ENCODE measurements around the gene CDC40.
"Not testable (repeated sequence)": the region's sequence is repeated elsewhere in the genome, so short reads cannot be mapped to it uniquely, and the experiment has no call there.

CDC40 gene

DNA sequence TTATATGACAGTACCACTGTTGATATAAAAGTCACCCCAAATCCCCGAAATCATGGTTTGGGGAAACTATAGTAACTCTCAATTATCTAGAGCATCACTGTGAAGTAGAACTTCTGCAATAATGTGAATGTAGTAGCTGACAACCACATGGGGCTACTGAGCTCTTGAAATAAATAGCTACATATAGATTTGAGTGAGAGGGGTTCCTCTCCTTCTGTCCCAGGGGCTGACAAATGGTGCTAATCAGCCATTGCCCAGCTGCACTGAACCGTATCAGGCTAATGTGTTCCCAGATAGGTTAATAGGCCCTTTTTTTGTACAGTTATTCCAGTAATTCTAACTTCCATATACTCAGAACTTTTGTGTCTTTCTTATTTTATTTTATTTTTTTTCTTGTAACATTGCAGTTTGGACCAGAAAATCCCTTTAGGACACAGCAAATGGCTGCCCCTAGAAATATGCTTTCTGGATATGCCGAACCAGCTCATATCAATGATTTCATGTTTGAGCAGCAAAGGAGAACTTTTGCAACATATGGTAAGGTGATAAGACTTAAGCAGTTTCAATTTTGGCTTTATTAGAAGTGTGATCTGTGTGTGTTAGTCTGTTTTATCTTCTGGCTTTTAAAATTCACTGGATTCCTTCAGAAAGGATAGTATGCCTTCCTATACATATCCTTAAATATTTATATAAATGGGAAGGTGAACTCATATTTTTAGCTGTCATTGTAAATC lies 21.1 kb downstream of the CDC40 start:
- no peak for DNase-seq (ENCODE audit: low read depth)

GRCh38 chr6:110207652-110208051 lies 27.4 kb downstream of the CDC40 start:
- DNase-seq (ENCODE audit: low read depth), result no peak

- no peak for DNase-seq (ENCODE audit: low read depth)
These were observed 31.5 kb downstream of the CDC40 start for GRCh38 chr6:110211753-110212152.

DNA sequence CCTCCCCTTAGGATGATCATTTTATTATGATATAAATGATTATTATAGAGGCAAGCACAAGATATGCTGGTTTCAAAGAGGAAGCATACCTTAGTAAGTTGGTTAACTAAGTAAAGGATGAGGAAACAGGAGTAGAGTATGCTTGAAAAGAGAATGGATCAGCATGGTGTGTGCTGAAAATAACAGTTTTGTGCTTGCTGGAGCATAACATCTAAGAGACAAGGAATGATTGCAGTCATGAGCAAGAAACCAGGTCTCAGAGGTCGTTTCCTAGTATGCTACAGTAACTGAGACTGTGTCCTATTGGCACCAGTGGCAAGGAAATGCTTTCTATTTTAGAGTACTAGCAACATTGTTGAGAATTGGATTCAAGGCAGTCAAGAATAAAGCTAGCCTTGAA lies 34.1 kb downstream of the CDC40 start:
- no peak for DNase-seq (ENCODE audit: low read depth)

- no peak for DNase-seq (ENCODE audit: low read depth)
These were observed 35.9 kb downstream of the CDC40 start for GRCh38 chr6:110216140-110216539.

DNA sequence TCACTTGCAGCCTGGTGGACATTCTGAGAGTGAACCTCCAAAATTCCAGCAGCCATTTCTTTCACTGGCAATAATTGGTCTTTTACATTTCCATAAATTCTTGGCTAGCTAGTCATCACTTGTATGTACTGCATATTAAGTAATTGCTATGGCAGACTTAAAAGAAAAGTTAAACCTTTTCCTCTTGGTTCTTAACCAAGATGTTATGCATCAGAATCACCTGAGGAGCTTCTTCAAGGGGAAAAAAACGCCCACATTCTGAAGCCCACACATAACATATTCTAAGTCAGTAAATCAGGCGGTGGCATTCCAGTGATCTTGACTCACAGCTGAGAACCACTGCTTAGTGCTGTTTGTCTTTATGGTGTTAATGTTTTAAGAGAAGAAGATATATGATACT lies 37.0 kb downstream of the CDC40 start:
- no peak for DNase-seq (ENCODE audit: low read depth)

DNA sequence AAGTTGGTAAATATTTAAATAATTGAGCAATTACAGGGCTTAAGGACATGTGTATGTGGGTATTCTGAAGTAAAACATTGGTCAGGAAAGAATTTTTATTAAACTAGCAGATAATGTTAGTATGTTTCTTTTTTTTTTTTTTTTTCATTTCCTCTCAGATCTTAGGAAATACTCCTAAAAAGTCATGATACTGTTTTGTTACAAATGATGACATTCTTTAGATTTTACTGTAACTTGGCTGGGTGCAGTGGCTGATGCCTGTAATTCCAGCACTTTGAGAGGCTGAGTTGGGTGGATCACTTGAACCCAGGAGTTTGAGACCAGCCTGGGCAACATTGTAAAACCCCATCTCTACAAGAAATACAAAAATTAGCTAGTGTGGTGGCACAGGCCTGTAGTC lies 41.5 kb downstream of the CDC40 start:
- no peak for DNase-seq (ENCODE audit: low read depth)

- DNase-seq (ENCODE audit: low read depth), result no peak
These were observed 46.0 kb downstream of the CDC40 start for GRCh38 chr6:110226261-110226660.

DNA sequence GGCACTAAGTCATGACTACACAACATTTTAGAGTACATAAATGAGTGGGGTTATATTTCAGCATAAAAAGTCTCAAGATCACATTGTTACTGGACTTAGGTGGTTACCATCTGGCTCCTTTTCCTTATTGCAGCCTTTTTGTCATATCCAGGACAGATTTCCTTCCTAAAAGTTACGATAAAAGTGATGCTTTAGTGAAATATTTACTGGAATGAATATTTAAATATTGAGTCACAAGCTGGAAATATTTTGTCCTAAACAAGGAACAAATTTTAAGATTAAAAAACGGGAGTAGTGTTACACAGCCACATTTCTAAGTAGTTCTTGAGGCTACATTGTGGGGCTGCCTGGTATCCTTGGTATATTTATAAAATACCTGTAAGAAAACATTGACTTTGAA lies 52.2 kb downstream of the CDC40 start:
- DNase-seq (ENCODE audit: low read depth), result no peak

- DNase-seq (ENCODE audit: low read depth), result no peak
These were observed 53.6 kb downstream of the CDC40 start for GRCh38 chr6:110233770-110234374.

DNA sequence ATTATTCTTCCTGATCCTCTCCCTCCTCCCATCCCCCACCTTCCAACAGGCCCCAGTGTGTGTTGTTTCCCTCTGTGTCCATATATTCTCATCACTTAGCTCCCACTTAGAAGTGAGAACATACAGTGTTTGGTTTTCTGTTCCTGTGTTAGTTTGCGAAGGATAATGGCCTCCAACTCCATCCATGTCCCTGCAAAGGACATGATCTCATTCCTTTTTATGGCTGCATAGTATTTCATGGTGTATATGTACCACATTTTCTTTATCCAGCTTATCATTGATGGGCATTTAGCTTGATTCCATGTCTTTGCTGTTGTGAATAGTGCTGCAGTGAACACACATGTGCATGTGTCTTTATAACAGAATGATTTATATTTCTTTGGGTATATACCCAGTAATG lies 55.8 kb downstream of the CDC40 start:
- DNase-seq (ENCODE audit: low read depth), result not testable (repeated sequence)

DNA sequence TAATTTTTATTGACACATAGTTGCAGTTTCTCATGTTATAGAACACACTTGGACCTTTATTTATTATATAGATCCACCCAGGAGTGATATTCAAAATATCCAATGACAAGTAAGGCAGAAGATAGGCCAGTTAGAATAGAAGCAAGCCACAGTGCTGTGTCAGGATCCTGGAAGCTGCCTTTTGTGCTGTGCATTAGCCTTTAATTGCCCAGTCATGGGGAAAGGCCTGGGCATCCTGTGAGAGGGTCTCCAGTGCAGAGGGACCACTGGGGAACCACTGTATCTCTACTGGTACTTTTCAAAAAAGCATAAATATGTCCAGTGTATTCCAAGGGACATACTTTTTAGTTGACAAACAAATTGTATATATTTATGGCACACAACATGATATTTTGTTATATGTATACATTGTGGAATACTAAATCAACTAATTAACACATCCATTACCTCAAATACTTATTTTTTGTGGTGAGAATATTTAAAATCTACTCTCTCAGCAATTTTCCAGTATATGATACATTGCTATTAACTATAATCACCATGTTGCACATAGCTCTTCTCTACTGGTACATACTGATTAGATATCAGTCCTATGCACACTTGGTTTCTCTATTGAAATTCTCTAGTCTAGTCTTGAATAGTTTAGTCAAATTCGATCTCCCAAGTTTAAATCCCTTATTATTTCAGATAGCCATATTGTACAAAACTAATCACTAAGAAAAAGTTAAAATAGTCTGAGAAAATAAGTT lies 59.5 kb downstream of the CDC40 start:
- DNase-seq (ENCODE audit: low read depth), result no peak

GRCh38 chr6:110244621-110245020 lies 64.4 kb downstream of the CDC40 start:
- DNase-seq (ENCODE audit: low read depth), result not testable (repeated sequence)

DNA sequence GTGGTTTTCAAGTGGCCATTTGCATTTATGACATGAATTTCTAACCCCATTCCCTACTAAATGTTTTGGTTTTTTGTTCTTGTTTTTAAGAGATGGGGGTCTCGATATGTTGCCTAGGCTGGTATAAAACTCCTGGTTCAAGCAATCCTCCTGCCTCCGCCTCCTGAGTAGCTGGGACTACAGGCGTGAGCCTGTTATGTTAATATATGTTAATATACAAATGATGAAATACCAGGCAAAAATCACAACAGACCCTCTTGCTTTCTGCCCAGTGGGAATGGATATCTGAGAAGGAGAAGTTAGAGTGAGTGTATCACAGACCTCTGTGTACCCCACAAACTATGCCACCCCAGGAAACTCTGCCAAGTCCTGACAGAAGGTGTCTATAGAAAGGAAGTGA lies 66.2 kb downstream of the CDC40 start:
- no peak for DNase-seq (ENCODE audit: low read depth)

- no peak for DNase-seq (ENCODE audit: low read depth)
These were observed 66.8 kb downstream of the CDC40 start for GRCh38 chr6:110246900-110247546.

DNA sequence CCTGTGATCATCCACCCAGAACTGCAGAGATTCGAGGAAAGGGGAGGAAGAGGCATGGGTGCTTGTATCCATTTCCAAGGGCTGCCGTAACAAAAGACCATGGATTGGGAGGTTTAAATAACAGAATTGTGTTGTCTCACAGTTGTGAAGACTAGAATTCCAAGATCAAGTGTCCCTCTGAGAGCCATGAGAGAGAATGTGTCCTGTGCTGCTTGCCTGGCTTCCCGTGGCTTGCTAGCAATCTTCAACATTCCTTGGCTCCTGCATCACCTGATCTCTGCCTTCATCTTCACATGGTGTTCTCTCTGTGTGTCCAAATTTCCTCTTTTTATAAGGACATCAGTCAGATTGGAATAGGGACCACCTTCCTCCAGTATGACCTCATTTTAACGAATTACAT lies 69.8 kb downstream of the CDC40 start:
- no peak for DNase-seq (ENCODE audit: low read depth)

DNA sequence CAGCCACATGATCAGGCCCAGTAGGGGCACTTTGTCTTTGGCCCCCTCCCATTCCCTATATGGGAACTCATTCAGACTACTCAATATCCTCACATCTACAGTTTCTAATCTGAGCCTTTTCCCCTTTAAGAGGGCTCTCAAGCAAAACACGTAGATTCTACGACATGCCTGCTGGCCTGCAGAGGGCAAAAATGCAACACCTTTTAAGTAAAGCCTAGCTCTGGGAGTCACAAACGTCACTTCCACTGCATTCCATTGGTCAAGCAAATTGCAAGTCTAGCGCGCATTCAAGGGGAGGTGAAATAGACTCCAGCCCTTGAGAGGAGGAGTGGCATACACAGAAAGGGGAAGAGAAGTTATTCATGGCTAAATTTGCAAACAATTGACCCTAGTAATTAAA lies 70.6 kb downstream of the CDC40 start:
- no peak for DNase-seq (ENCODE audit: low read depth)

DNA sequence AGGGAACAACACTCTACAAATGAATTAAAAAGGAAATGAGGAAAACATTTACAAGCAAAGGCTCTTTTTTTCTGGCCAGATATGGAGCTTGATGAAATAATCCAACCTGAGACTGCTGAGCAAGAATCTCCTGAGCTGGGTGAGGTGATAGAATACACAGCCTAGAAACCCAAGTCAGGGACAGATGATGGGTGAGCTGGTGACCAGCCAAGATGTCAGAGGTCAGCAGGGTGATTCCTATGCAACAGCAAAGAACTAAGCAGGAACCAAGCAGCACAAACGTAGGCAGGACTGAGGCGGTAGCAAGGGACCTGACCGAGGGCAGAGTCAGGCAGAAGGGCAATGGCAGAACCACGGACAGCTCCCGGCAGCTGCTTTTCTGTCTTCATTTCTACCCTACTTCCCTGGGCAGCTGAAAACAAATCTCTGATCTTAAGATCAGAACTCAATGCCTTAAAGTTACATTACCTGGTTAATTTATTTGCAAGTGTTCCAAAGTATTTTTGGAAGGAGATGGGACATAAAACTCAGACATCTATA lies 75.1 kb downstream of the CDC40 start:
- DNase-seq (ENCODE audit: low read depth), result no peak

GRCh38 chr6:110256366-110256765 lies 76.1 kb downstream of the CDC40 start:
- DNase-seq (ENCODE audit: low read depth), result no peak

DNA sequence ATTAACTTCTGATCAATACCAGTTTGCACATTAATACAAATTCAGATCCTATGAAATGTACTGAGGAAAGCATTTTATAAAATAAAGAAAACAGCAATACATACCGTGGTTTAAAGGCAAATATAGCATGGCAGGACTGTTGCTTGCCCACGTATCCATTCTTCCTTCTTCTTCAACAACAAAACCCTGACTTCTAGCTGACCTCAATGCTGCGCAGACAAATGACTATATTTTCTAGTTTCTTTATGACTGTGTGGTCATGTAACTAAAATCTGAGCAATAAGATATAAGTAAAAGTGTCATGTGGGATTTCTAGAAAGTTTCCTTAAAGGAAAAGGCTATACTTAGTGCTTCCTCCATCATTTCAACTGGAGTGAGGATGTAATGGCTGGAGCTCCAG lies 85.0 kb downstream of the CDC40 start:
- DNase-seq (ENCODE audit: low read depth), result no peak

DNA sequence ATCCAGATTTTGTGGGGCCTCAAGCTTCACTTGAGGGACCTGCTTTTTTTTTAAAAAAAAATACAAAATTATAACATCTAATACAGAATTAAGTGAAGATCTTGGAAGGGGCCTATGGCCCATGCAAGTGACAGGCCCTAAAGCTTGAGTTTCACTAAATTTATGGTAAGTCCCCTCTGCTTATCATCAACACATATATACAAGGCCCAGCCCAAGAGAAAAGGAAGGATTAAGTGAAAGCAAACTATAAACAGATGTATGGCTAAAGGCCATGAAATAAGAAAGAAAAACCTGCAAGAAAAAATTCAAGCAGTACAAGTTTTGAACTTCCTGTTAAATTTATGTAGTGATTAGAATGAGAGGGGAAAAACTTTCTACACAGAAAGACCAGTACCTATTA lies 86.8 kb downstream of the CDC40 start:
- DNase-seq (ENCODE audit: low read depth), result no peak

GRCh38 chr6:110269623-110270022 lies 89.4 kb downstream of the CDC40 start:
- DNase-seq (ENCODE audit: low read depth), result no peak

DNA sequence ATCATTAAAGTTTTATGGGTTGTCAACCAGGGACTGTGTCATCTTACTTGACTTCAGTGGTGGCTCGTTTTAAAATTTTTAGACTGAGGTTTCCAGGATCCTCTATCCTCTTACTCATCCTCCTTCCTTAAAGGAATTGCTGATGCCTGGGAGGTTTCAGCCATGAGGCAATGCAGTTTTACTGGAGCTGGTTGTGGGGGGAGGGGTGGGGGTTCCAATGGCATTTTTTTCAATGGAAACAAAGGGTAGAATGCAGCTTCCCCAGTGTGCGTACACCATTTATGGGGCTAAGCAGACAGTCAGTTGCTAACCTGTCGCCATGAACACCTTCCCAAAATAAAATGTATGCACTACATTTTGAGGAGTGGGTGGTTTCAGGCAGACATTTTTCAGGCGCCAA lies 89.9 kb downstream of the CDC40 start:
- no peak for DNase-seq (ENCODE audit: low read depth)

Measured in activated gamma-delta T cell treated with anti-CD3 and anti-CD28 coated beads, Interleukin-2, amount 50 U/mL, for 16 hours (primary cell).